K562 (cell line): ENCODE results near the gene MBD4. TPM values are rescaled to one million over a fixed set of nuclear protein-coding genes. Genes with fewer than 3 reads are reported as not detected.

Source experiments
- E2F3 ChIP-seq: fragments of 250-450 bp; sonication (Bioruptor Pico); IDR thresholded peaks from 2 replicates; pipeline ENCODE4 v1.4.0; 2020; ENCODE audit warnings: mild to moderate bottlenecking
- FOXA3 ChIP-seq, 2 experiments: fragments of 450-650 bp in 1 of 2; sonication (generic) in 1 of 2; formaldehyde crosslinking; IDR thresholded peaks in 1 of 2; conservative IDR thresholded peaks in 1 of 2; 2 replicates each; pipeline versions ENCODE4 v1.4.0 to v1.8.0; 2020 to 2022; ENCODE audit warnings: mild to moderate bottlenecking in 2 of 2, missing genetic modification reagents in 1 of 2
- NEUROD1 ChIP-seq: fragments of 150-350 bp; IDR thresholded peaks from 2 replicates; pipeline ENCODE4 v1.6.1; 2014; ENCODE audit warnings: borderline replicate concordance, low read length, low read depth; ENCODE audit not compliant: partially characterized antibody
- PRMT5 ChIP-seq: sonication (generic); formaldehyde crosslinking; IDR thresholded peaks from 2 replicates; pipeline ENCODE4 v1.5.0; 2020; ENCODE audit warnings: missing genetic modification reagents
- RFX7 ChIP-seq: fragments of 250-450 bp; sonication (Bioruptor Pico); IDR thresholded peaks from 2 replicates; pipeline ENCODE4 v1.5.1; 2021; ENCODE audit warnings: mild to moderate bottlenecking
- ZNF3 ChIP-seq: fragments of 250-450 bp; sonication (Bioruptor Pico); IDR thresholded peaks from 2 replicates; pipeline ENCODE4 v1.5.0; 2021; ENCODE audit warnings: mild to moderate bottlenecking, moderate library complexity
- ZNF507 ChIP-seq: conservative IDR thresholded peaks from 2 replicates; pipeline ENCODE4 v1.6.1; 2017; ENCODE audit warnings: missing genetic modification characterization, missing compliant biosample characterization
- ZNF79 ChIP-seq: fragments of 250-450 bp; sonication (Bioruptor Pico); IDR thresholded peaks from 2 replicates; pipeline ENCODE4 v1.4.0; 2020; ENCODE audit warnings: low read depth, mild to moderate bottlenecking, moderate library complexity
- polyA plus RNA-seq, 8 experiments: library from polyadenylated mRNA; depleted of rRNA in 4 of 8; stranded (reverse) in 5 of 8; unstranded in 3 of 8; fragments of >200 nt; fragmentation: Nextera tagmentation in 2 of 8; fragmentation: Illumina TruSeq in 1 of 8; extraction: Ambion mirVana in 2 of 8; extraction: Trizol in 1 of 8; gene quantifications; 2 replicates each; pipeline versions ENCODE4 v1.2.1 to v1.2.3, GENCODE V29; 2011 to 2014; ENCODE audit warnings: inconsistent platforms in 1 of 8, missing spikeins in 1 of 8
- total RNA-seq, 7 experiments: library from RNA; depleted of rRNA in 6 of 7; stranded (reverse); fragments of >200 nt in 6 of 7; fragmentation: Illumina TruSeq in 2 of 7; extraction: Trizol in 2 of 7; gene quantifications; 2 replicates each; pipeline versions ENCODE4 v1.2.1 to v1.2.3, GENCODE V29; 2011 to 2021; ENCODE audit warnings: low replicate concordance in 1 of 7
- TF ChIP-seq, protein P1 (sequence below): fragments of 450-650 bp; IDR thresholded peaks from 2 replicates; pipeline ENCODE4 v1.6.1; 2017; ENCODE audit warnings: antibody characterized with exemption, mild to moderate bottlenecking
- TF ChIP-seq, protein P2 (sequence below): fragments of 450-650 bp; IDR thresholded peaks from 2 replicates; pipeline ENCODE4 v1.6.1; 2014; ENCODE audit warnings: low read depth, mild to moderate bottlenecking, moderate library complexity, borderline replicate concordance
- TF ChIP-seq, protein P3 (sequence below): fragments of 450-650 bp; IDR thresholded peaks from 2 replicates; pipeline ENCODE4 v1.6.1; 2016; ENCODE audit warnings: borderline replicate concordance

Gene MBD4
- total and polyA plus RNA-seq, 9 of the 15 experiments (the other 6 are each of a cell fraction or from before 2014, with no cell fraction given) = 13.3 to 63.9 (median 39.0) TPM

DNA sequence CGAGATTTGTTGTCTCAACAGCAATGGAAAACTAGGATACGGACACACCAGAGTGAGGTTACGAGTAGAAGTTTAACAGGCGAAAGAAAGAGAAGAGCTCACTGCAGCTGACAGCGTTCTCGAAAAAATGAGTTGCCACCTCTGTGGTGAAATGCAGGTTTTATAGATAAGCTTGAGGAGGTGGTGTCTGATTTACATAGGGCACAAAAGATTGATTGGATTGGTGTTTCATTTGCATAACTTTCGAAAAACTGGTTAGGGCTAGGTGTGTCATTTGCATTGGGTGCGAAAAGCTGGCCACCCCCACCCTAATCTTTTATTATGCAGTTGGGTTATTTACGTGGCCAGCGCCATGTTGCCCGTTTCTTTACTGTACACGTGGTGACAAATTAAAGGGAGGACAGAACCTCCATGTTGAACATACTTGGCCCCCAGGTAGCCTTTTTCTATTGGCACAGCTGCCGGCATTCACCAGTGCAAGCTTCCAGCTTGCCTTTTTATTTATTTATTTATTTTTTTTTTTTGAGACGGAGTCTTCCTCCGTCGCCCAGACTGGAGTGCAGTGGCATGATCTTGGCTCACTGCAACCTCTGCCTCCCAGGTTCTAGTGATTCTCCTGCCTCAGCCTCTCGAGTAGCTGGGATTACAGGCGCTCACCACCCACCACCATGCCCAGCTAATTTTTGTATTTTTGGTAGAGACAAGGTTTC, 8.6 kb upstream of the MBD4 start (continued):
- no peak for TF ChIP-seq NEUROD1
- no peak for TF ChIP-seq E2F3
- TF ChIP-seq, protein P1, sequence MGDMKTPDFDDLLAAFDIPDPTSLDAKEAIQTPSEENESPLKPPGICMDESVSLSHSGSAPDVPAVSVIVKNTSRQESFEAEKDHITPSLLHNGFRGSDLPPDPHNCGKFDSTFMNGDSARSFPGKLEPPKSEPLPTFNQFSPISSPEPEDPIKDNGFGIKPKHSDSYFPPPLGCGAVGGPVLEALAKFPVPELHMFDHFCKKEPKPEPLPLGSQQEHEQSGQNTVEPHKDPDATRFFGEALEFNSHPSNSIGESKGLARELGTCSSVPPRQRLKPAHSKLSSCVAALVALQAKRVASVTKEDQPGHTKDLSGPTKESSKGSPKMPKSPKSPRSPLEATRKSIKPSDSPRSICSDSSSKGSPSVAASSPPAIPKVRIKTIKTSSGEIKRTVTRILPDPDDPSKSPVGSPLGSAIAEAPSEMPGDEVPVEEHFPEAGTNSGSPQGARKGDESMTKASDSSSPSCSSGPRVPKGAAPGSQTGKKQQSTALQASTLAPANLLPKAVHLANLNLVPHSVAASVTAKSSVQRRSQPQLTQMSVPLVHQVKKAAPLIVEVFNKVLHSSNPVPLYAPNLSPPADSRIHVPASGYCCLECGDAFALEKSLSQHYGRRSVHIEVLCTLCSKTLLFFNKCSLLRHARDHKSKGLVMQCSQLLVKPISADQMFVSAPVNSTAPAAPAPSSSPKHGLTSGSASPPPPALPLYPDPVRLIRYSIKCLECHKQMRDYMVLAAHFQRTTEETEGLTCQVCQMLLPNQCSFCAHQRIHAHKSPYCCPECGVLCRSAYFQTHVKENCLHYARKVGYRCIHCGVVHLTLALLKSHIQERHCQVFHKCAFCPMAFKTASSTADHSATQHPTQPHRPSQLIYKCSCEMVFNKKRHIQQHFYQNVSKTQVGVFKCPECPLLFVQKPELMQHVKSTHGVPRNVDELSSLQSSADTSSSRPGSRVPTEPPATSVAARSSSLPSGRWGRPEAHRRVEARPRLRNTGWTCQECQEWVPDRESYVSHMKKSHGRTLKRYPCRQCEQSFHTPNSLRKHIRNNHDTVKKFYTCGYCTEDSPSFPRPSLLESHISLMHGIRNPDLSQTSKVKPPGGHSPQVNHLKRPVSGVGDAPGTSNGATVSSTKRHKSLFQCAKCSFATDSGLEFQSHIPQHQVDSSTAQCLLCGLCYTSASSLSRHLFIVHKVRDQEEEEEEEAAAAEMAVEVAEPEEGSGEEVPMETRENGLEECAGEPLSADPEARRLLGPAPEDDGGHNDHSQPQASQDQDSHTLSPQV = peak; percentile 70
- no peak for TF ChIP-seq ZNF507 (tag)
- no peak for TF ChIP-seq ZNF79
- TF ChIP-seq, protein P2, sequence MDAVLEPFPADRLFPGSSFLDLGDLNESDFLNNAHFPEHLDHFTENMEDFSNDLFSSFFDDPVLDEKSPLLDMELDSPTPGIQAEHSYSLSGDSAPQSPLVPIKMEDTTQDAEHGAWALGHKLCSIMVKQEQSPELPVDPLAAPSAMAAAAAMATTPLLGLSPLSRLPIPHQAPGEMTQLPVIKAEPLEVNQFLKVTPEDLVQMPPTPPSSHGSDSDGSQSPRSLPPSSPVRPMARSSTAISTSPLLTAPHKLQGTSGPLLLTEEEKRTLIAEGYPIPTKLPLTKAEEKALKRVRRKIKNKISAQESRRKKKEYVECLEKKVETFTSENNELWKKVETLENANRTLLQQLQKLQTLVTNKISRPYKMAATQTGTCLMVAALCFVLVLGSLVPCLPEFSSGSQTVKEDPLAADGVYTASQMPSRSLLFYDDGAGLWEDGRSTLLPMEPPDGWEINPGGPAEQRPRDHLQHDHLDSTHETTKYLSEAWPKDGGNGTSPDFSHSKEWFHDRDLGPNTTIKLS = peak; percentile 86; the same call in 1 of the 2 replicates
- no peak for TF ChIP-seq ZNF3 (CRISPR knock-in tag)
- TF ChIP-seq, protein P3, sequence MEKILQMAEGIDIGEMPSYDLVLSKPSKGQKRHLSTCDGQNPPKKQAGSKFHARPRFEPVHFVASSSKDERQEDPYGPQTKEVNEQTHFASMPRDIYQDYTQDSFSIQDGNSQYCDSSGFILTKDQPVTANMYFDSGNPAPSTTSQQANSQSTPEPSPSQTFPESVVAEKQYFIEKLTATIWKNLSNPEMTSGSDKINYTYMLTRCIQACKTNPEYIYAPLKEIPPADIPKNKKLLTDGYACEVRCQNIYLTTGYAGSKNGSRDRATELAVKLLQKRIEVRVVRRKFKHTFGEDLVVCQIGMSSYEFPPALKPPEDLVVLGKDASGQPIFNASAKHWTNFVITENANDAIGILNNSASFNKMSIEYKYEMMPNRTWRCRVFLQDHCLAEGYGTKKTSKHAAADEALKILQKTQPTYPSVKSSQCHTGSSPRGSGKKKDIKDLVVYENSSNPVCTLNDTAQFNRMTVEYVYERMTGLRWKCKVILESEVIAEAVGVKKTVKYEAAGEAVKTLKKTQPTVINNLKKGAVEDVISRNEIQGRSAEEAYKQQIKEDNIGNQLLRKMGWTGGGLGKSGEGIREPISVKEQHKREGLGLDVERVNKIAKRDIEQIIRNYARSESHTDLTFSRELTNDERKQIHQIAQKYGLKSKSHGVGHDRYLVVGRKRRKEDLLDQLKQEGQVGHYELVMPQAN = no peak
- TF ChIP-seq FOXA3 (CRISPR knock-in tag; conservative IDR thresholded peaks at IDR 0.05 in 1 of 2, IDR thresholded peaks at IDR 0.05 in 1 of 2) = no peak
- TF ChIP-seq RFX7 (CRISPR knock-in tag) = no peak
- TF ChIP-seq PRMT5 (CRISPR knock-in tag) = no peak
